Activated naive CD8-positive, alpha-beta T cell treated with anti-CD3 and anti-CD28 coated beads, Interleukin-2, amount 50 U/mL, for 24 hours (primary cell): ENCODE data around the gene CDK11A.
"Not testable (repeated sequence)": the region's sequence is repeated elsewhere in the genome, so short reads cannot be mapped to it uniquely, and the experiment has no call there.

ENCODE experiments used
- ATAC-seq: fragments of 150-1000 bp; cut with Tn5 transposase; one replicate; pipeline ENCODE4 v1.10.0; 2021
- DNase-seq: peaks from one replicate; pipeline ENCODE4 v3.0.0; 2021
- H3K27ac Mint-ChIP-seq: one replicate; pipeline ENCODE4 v1.8.0; 2021; ENCODE audit warnings: mild to moderate bottlenecking, mixed read lengths
- H3K27me3 Mint-ChIP-seq: one replicate; pipeline ENCODE4 v1.8.0; 2021; ENCODE audit warnings: mixed read lengths
- H3K36me3 Mint-ChIP-seq: one replicate; pipeline ENCODE4 v1.8.0; 2021; ENCODE audit warnings: low read depth, mixed read lengths
- H3K4me1 Mint-ChIP-seq: one replicate; pipeline ENCODE4 v1.8.0; 2021; ENCODE audit warnings: mixed read lengths
- H3K4me3 Mint-ChIP-seq: one replicate; pipeline ENCODE4 v1.8.0; 2021; ENCODE audit warnings: mild to moderate bottlenecking, moderate library complexity, mixed read lengths
- H3K9me3 Mint-ChIP-seq: one replicate; pipeline ENCODE4 v1.8.0; 2021; ENCODE audit warnings: mixed read lengths

CDK11A gene

DNA sequence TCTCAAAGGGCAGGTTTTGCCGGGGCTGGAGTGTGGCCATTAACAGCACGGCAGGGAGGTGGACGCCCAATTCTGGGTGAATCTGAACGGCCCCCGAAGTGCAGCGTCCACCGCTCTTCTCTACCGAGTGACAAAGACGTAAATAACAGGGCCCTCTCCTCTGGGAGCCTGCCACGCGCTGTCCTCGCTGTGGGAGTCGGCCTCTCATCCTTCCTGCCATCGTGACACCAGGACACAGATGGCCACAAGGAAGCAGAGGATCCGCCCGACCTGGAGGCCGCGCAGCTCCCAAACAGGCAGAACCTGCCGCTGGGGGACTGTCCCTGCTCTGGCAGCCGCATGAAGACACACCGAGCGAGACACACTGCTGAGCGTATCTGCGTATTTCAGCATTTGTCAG is 53.3 kb downstream of the CDK11A start:
- H3K4me3 Mint-ChIP-seq: no peak overlapping the region
- no peak overlapping the region for H3K27ac Mint-ChIP-seq
- H3K4me1 Mint-ChIP-seq: peaks cover 11% of the 10 kb centered on the region
- H3K36me3 Mint-ChIP-seq: peaks cover 22% of the 10 kb centered on the region
- no peaks in the 10 kb centered on the region for H3K9me3 Mint-ChIP-seq
- no peak for DNase-seq
- no peak for ATAC-seq
- H3K27me3 Mint-ChIP-seq: no peaks in the 10 kb centered on the region

DNA sequence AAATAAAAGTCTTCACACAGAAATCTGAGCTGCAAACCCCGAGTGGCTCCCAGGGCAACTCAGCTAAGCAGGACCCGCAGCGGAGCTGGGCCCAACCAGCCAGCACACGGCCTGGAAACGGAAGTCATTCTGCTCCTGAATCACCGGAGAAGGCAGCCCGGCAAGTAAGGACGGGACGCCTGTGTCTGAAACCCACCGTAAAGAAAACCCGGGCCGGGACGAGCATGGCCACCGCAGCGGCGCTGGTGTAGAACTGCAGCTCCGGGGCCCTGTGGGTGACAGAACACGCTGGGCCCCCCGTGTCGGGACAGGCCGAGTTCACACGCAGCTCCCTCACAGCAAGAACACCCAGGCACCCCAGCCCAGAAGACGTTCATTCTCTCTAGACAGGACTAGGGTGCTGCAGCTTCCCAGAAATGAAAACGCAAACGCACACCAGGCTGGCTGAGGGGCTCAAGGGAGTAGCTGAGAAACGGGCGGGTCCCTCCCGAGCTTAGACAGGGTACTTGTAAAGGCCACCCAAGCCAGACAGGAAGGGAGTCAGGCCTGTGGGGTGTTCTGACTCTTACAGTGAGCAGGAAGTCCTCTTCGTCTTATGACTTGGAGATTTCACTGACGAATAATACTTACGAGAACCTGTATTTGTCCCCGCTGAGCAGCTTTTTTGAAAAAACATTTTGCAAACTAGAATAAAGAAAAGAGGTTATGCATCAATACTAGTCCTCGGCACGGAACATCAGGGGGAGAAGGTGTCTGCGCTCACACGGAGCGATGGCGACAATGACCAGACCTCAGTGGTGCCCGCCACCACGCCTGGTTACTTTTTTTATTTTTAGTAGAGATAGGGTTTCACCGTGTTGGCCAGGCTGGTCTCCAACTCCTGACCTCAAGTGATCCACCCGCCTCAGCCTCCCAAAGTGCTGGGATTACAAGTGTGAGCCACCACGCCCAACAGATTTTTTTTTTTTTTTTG is 54.4 kb downstream of the CDK11A start:
- no peak overlapping the region for H3K4me3 Mint-ChIP-seq
- H3K4me1 Mint-ChIP-seq: peaks cover 10% of the 10 kb centered on the region
- ATAC-seq: no peak
- H3K27ac Mint-ChIP-seq: no peak overlapping the region
- DNase-seq: no peak
- no peaks in the 10 kb centered on the region for H3K9me3 Mint-ChIP-seq
- H3K36me3 Mint-ChIP-seq: peaks cover 22% of the 10 kb centered on the region
- no peaks in the 10 kb centered on the region for H3K27me3 Mint-ChIP-seq

DNA sequence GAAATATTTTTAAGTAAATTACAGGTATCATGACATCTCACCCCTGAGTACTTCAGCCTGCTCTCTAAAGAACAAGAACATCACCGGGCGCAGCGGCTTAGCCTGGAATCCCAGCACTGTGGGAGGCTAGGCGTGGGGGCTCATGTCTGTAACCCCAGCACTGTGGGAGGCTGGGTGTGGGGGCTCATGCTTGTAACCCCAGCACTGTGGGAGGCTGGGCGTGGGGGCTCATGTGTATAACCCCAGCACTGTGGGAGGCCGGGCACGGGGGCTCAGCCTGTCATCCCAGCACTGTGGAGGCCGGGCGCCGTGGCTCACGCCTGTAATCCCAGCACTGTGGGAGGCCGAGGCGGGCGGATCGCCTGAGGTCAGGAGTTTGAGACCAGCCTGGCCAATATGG is 57.6 kb downstream of the CDK11A start:
- H3K4me3 Mint-ChIP-seq: no peak overlapping the region
- H3K9me3 Mint-ChIP-seq: no peaks in the 10 kb centered on the region
- no peaks in the 10 kb centered on the region for H3K27me3 Mint-ChIP-seq
- no peaks in the 10 kb centered on the region for H3K4me1 Mint-ChIP-seq
- H3K36me3 Mint-ChIP-seq: peaks cover 18% of the 10 kb centered on the region
- DNase-seq: no peak
- no peak overlapping the region for H3K27ac Mint-ChIP-seq
- no peak for ATAC-seq

DNA sequence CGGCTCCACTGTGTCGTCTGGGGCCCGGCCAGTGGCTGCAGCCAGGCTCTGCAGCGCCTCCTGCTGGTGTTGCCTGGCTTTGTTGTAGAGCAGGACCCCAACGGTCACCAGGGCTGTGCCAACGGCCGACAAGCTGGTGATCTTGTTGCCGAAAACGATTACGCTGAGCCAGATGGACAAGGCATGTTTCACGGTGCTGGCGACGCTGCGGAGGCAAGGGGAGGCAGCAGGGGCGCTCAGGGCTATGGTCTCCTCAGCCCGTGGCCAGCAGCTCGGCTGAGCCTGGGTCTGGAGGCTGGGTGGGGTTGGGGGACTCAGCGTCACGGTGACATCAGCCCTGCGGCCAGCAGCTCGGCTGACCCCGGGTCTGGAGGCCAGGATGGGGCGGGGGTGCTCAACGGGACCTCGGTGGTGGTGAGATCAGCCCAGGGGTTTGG is 58.3 kb downstream of the CDK11A start:
- Mint-ChIP-seq H3K4me1 (no peaks in the 10 kb centered on the region), H3K36me3 (peaks cover 13% of the 10 kb centered on the region), H3K27me3 (no peaks in the 10 kb centered on the region), H3K27ac (no peak overlapping the region), H3K4me3 (no peak overlapping the region), H3K9me3 (no peaks in the 10 kb centered on the region)
- ATAC-seq: peak; percentile 48
- peak; percentile 70 for DNase-seq

DNA sequence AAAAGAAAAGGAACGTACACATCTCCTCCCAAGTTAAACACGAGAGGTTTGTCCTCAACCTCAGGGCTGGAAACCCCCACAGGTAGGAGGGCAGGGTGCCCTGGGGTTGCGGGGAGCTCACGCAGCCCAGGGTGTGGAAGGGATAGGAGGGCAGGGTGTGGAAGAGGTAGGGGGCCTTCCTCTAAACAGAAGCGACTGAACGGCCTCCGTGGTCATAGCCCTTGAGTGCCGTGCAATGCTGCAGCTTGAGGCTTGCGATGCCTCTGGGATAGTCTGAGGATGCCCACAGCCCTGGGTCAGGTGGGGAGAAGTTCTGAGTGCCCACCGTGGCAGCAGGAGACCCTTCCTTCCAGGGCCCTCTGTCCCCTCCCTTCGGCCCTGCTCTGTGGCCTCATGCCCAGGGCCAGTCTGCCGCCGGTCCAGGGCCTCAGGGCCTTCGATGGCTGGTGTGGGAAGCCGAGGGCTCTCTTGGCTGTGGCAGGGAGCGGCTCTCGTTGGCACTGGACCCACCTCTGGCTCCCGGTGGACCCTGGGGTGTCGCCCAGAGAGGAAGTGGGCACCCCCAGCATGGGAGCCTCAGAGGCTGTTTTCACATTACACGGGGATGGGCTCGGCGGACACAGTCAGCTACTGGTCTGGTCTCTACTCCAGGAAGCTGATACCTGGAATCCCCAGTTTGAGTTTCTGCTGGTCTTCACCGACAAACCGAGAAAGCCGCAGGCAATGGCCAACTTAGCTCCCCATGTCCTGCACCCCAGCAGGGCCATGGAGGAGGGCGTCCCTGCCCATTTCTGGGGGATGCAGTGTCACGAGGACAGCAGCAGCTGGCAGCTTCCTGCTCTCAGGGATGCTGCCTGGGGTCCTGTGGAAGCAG is 59.0 kb downstream of the CDK11A start:
- no peaks in the 10 kb centered on the region for H3K27me3 Mint-ChIP-seq
- peaks cover 13% of the 10 kb centered on the region for H3K36me3 Mint-ChIP-seq
- no peaks in the 10 kb centered on the region for H3K4me1 Mint-ChIP-seq
- ATAC-seq (peak; percentile 17), DNase-seq (no peak)
- no peak overlapping the region for H3K27ac Mint-ChIP-seq
- no peak overlapping the region for H3K4me3 Mint-ChIP-seq
- H3K9me3 Mint-ChIP-seq: no peaks in the 10 kb centered on the region

DNA sequence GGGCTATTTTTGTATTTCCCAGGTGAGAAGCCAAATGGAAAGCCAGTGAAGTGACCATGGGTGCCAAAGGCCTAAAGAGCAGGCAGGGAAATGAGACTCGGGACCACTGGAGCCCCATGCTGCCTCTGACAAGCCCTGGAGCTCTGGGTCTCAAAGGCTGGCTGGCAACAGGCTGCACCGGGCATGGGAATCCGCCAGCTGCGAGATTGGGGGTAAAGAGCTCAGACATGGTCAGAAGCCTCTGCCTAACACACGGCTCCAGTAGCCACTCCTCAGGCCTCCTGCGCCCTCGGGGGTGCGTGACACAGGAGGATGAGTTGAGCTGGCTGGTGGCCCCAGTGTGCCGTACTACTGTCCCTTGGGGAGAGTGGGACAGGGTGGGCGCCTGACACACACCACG is 59.8 kb downstream of the CDK11A start:
- H3K27ac Mint-ChIP-seq, H3K27me3 Mint-ChIP-seq, H3K4me3 Mint-ChIP-seq, H3K36me3 Mint-ChIP-seq, H3K9me3 Mint-ChIP-seq, DNase-seq, H3K4me1 Mint-ChIP-seq, ATAC-seq: not testable (repeated sequence)

DNA sequence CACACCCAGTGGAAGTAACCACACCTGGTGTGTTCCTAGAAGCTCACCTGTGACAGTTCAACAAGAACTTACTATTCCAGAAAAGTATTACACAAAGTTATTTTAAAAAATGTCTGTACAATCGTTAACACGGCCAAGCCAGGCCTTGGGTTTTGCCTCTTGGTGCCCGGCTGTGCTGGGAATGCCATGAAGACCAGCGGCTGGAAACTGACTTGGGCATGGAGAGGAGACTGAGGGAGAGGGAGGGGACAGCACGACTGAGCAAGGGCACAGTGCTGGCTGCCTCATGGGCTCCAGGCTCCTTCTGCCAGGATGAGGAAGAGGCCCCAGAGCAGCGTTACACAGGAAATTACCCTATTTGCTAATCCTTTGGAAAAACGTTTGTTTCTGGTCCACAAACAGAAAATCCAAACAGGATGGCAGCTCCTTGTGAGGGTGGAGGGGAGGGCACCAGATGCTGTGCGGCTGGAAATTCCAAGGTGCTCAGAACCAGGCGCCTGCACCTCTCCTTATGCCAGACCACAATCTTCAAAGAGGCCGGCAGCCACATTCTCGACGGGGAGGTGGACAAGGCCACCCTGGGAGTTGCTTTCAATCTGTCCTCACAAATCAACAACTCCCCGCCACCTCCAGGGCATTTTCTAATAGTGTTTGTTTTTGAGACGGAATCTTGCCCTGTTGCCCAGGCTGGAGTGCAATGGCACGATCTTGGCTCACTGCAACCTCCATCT is 61.2 kb downstream of the CDK11A start:
- H3K9me3 Mint-ChIP-seq, H3K27me3 Mint-ChIP-seq, H3K4me1 Mint-ChIP-seq, ATAC-seq, DNase-seq, H3K27ac Mint-ChIP-seq, H3K4me3 Mint-ChIP-seq: not testable (repeated sequence)
- peaks cover 13% of the 10 kb centered on the region for H3K36me3 Mint-ChIP-seq

DNA sequence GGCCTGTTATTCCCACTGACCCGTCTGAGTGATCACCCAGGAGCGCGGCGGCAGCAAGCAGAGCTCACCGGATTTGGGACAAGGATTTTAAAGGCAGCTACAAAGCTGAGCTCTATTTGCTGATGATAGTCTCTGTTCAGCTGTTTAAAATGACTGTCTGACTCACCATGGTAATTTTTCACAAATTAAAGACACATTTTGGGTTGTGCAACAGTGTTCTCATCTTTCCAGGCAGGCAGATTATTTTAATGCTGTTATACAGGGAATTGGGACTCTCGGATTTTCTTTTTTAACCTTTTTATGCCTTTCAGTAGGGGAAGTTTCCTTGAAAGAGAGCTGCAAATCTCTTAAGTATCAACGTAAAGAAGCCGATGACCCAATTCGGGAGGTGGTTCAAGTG is 61.8 kb downstream of the CDK11A start:
- not testable (repeated sequence) for DNase-seq, H3K4me1 Mint-ChIP-seq, H3K4me3 Mint-ChIP-seq, H3K27me3 Mint-ChIP-seq, H3K9me3 Mint-ChIP-seq, H3K36me3 Mint-ChIP-seq, H3K27ac Mint-ChIP-seq, ATAC-seq

DNA sequence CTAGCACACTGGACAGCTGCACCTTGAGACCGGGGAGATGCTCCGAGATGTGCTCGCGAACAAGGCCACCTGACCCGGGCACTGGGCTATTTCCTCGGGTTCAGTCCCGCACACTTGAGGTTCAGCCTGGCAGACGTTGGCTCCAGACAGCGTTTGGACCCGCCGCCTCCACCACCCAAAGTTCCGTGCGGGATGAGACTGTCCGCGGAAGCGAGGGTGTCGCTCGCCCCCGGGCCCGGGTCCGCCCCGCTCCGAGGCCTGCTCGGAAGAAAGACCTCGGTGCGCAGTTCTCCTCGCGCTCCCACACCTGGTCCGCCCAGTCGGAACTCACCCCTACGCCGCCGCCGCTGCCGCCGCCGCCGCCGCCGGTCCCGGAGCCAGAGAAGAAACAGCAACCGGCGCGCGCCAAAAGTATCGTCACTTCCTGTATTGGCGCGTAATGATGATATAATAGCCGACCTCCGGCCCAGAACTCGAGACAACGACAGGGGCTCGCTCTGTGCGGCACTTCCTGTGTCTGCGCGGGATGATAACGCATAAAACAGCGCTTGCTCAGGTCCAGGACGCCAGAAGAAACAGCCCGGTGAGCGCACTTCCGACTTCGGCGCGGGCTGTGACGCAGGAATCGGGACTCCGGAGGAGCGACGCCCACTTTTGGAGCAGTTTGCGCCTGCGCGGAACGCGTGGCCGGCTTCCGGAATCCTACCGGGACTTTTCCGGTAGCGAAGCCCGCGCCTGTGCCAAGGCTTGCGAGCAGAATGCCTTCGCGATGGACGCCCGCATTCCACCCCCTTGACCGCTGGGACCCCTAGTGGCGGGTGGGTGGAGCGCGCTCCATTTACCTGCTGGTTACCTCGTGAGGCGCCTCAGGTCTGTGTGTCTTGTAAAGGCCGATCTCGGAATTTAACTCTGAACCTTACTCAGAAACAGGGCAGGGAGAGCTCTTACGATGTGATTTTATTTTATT is 65.3 kb downstream of the CDK11A start, which contains the start of gene CDK11B:
CDK11B (minus strand) TSS at position 422 of the 967 bp plus-strand sequence. CDS start 1,519 bp downstream, outside the sequence.
- H3K9me3 Mint-ChIP-seq, H3K4me1 Mint-ChIP-seq, H3K27me3 Mint-ChIP-seq: not testable (repeated sequence)
- DNase-seq (peak; percentile 100), ATAC-seq (peak; percentile 99)
- peaks cover 21% of the 10 kb centered on the region for H3K36me3 Mint-ChIP-seq
- H3K4me3 Mint-ChIP-seq: peak within 1 kb of the TSS; percentile 96
- peak within 1 kb of the TSS; percentile 100 for H3K27ac Mint-ChIP-seq
